ENCODE data around the gene MCU.

Gene MCU

DNA sequence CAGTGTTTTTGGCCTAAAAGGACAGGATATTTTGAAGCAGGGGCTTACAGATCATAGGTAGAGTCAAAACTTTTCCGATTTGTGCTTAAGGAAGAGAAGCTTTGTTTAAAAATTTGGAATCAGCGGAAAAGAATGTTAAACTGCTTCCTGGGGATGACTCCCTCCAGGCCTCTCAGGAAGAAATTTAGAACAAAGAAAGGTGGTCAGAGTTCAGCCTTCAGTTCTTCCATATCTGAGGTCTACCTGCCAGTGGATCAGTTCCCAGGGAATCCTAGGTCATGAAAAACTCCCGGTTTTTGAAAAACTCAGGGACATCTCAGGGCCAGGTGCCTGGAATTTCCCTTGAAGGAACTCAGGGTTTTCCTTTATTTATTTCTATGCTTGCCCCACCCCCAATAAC, 100.3 kb downstream of the MCU start:
- TF ChIP-seq, protein P1, sequence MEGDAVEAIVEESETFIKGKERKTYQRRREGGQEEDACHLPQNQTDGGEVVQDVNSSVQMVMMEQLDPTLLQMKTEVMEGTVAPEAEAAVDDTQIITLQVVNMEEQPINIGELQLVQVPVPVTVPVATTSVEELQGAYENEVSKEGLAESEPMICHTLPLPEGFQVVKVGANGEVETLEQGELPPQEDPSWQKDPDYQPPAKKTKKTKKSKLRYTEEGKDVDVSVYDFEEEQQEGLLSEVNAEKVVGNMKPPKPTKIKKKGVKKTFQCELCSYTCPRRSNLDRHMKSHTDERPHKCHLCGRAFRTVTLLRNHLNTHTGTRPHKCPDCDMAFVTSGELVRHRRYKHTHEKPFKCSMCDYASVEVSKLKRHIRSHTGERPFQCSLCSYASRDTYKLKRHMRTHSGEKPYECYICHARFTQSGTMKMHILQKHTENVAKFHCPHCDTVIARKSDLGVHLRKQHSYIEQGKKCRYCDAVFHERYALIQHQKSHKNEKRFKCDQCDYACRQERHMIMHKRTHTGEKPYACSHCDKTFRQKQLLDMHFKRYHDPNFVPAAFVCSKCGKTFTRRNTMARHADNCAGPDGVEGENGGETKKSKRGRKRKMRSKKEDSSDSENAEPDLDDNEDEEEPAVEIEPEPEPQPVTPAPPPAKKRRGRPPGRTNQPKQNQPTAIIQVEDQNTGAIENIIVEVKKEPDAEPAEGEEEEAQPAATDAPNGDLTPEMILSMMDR (IDR thresholded peaks at IDR 0.05) = no peak
- H3K27ac ChIP-seq = peak overlapping the region; percentile 41

GRCh38 chr10:72793752-72794151, 101.8 kb downstream of the MCU start:
- no peaks in the 10 kb centered on the region for H3K9me3 ChIP-seq
- H3K36me3 ChIP-seq = no peaks in the 10 kb centered on the region
- no peak overlapping the region for H3K4me3 ChIP-seq (ENCODE audit: low read depth in 1 of 2, low read length in 1 of 2)
- H3K4me1 ChIP-seq (ENCODE audit: control insufficient read depth in 1 of 2, insufficient read depth in 1 of 2, low read depth in 1 of 2, low read length in 1 of 2) = peaks cover 26 to 27% of the 10 kb centered on the region in 2 experiments
- TF ChIP-seq, protein P1 (IDR thresholded peaks at IDR 0.05) = no peak
- H3K27me3 ChIP-seq = no peaks in the 10 kb centered on the region
- H3K27ac ChIP-seq = no peak overlapping the region

More for the DNA sequence above, 100.3 kb downstream of the MCU start:
- Histone ChIP-seq H3K36me3 (no peaks in the 10 kb centered on the region), H3K4me1 (ENCODE audit: control insufficient read depth in 1 of 2, insufficient read depth in 1 of 2, low read depth in 1 of 2, low read length in 1 of 2) (peaks cover 19 to 20% of the 10 kb centered on the region in 2 experiments), H3K27me3 (no peaks in the 10 kb centered on the region), H3K4me3 (ENCODE audit: low read depth in 1 of 2, low read length in 1 of 2) (no peak overlapping the region), H3K9me3 (no peaks in the 10 kb centered on the region)

DNA sequence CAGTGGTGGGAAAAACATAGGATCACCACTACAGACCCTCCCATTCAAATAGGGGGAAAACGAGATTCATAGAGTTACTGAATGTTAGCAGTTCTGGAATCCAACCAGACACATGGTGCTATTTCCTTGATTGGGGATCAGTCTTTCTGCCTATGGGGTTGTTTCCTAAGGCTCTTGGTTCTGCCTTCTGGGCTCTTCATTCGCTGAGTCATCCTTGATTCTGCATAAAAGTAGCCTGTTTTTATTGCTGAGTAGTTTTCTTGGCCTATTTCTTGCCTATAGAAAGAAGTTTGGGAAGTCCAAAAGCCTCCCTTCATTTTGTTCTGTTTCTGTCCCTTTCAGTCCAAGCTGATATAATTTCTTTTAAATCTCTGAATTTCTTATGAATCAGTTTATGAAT, 102.3 kb downstream of the MCU start:
- no peaks in the 10 kb centered on the region for H3K36me3 ChIP-seq
- no peak overlapping the region for H3K27ac ChIP-seq
- peaks cover 26 to 27% of the 10 kb centered on the region in 2 experiments for H3K4me1 ChIP-seq (ENCODE audit: control insufficient read depth in 1 of 2, insufficient read depth in 1 of 2, low read depth in 1 of 2, low read length in 1 of 2)
- TF ChIP-seq, protein P1 (IDR thresholded peaks at IDR 0.05) = no peak
- H3K4me3 ChIP-seq (ENCODE audit: low read depth in 1 of 2, low read length in 1 of 2) = no peak overlapping the region
- no peaks in the 10 kb centered on the region for H3K9me3 ChIP-seq
- H3K27me3 ChIP-seq = no peaks in the 10 kb centered on the region

DNA sequence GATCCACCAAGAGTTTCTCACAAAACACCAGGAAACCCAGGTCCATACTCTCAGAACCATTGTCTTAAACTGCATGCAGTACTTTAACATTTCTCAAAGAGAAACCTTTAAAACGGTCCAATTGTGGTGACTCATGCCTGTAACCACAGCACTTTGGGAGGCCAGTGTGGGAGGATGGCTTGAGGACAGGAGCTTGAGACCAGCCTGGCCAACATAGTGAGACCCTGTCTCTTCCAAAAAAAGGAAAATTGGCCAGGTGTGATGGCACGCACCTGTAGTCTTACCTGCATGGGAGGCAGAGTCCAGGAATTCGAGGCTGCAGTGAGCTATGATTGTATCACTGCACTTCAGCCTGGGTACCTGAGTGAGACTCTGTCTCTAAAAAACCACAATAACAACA, 104.1 kb downstream of the MCU start:
- H3K9me3 ChIP-seq = no peaks in the 10 kb centered on the region
- peak overlapping the region; percentile 4 for H3K27ac ChIP-seq
- H3K4me3 ChIP-seq (ENCODE audit: low read depth in 1 of 2, low read length in 1 of 2) = no peak overlapping the region
- TF ChIP-seq, protein P1 (IDR thresholded peaks at IDR 0.05) = no peak
- peaks cover 26 to 27% of the 10 kb centered on the region in 2 experiments for H3K4me1 ChIP-seq (ENCODE audit: control insufficient read depth in 1 of 2, insufficient read depth in 1 of 2, low read depth in 1 of 2, low read length in 1 of 2)
- H3K27me3 ChIP-seq = no peaks in the 10 kb centered on the region
- H3K36me3 ChIP-seq = no peaks in the 10 kb centered on the region

DNA sequence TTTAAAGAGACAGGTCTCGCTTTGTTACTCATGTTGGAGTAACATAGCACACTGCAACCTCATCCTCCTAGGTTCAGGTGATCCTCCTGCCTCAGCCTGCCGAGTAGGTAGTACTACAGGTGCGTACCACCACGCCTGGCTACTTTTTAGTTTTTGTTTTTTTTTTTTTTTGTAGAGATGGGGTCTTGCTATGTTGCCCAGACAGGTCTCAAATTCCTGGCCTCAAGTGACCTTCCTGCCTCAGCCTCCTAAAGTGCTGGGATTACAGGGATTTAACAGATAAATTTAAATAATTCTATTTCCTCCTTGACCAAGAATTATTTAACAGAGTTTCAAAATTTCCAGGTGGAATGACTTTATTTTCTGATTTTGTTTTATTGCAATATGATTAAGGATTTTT, 104.6 kb downstream of the MCU start:
- Histone ChIP-seq H3K27me3 (no peaks in the 10 kb centered on the region), H3K9me3 (no peaks in the 10 kb centered on the region), H3K4me3 (ENCODE audit: low read depth in 1 of 2, low read length in 1 of 2) (no peak overlapping the region), H3K4me1 (ENCODE audit: control insufficient read depth in 1 of 2, insufficient read depth in 1 of 2, low read depth in 1 of 2, low read length in 1 of 2) (peaks cover 26 to 27% of the 10 kb centered on the region in 2 experiments), H3K27ac (no peak overlapping the region), H3K36me3 (no peaks in the 10 kb centered on the region)
- TF ChIP-seq, protein P1 (IDR thresholded peaks at IDR 0.05) = no peak
